ENCODE results near the gene CYP46A1. TPM values are rescaled to one million over a fixed set of nuclear protein-coding genes. Genes with fewer than 3 reads are reported as not detected.

The CYP46A1 gene
- total RNA-seq, 2 experiments from 2014 or later: 0.11 to 0.22 TPM

- H3K9me3 ChIP-seq (ENCODE audit: control insufficient read depth in 1 of 2, insufficient read depth in 1 of 2, low read length in 2 of 2): peaks cover 0 to 8% of the 10 kb centered on the region in 2 experiments
- ATAC-seq (ENCODE audit: poor library complexity): no peak
- CTCF ChIA-PET: no interaction called here
- DNase-seq: no peak
- no peak overlapping the region for H3K27ac Mint-ChIP-seq
- H3K36me3 ChIP-seq (ENCODE audit: insufficient read depth, low read length): no peaks in the 10 kb centered on the region
- POLR2A ChIA-PET: no interaction called here
- H3K27me3 ChIP-seq (ENCODE audit: control insufficient read depth in 1 of 2, insufficient read depth in 2 of 2, low read length in 2 of 2): peaks cover 32 to 48% of the 10 kb centered on the region in 2 experiments
- no peak overlapping the region for H3K27ac ChIP-seq (ENCODE audit: low read depth in 1 of 2, low read length in 2 of 2)
- H3K4me3 Mint-ChIP-seq: no peak overlapping the region
- H3K4me1 Mint-ChIP-seq (ENCODE audit: low read depth): peaks cover 15% of the 10 kb centered on the region
- no peaks in the 10 kb centered on the region for H3K36me3 Mint-ChIP-seq (ENCODE audit: low read depth)
- intact Hi-C loops (cut with DNase I, micrococcal nuclease): no loop called here
- H3K4me3 ChIP-seq (ENCODE audit: low read length): no peak overlapping the region
- H3K4me1 ChIP-seq (ENCODE audit: insufficient read depth, low read length): peaks cover 9% of the 10 kb centered on the region
- TF ChIP-seq CTCF (IDR thresholded peaks at IDR 0.05): no peak
- peaks cover 45% of the 10 kb centered on the region for H3K27me3 Mint-ChIP-seq
- no peaks in the 10 kb centered on the region for H3K9me3 Mint-ChIP-seq
Observed at GRCh38 chr14:99754141-99755067, 70.3 kb downstream of the CYP46A1 start.

- peaks cover 45% of the 10 kb centered on the region for H3K27me3 Mint-ChIP-seq
- H3K4me1 ChIP-seq (ENCODE audit: insufficient read depth, low read length): peaks cover 9% of the 10 kb centered on the region
- H3K9me3 Mint-ChIP-seq: no peaks in the 10 kb centered on the region
- ChIA-PET CTCF (no interaction called here), POLR2A (no interaction called here)
- H3K4me3 Mint-ChIP-seq: no peak overlapping the region
- peaks cover 0 to 8% of the 10 kb centered on the region in 2 experiments for H3K9me3 ChIP-seq (ENCODE audit: control insufficient read depth in 1 of 2, insufficient read depth in 1 of 2, low read length in 2 of 2)
- no peak overlapping the region for H3K27ac Mint-ChIP-seq
- no peaks in the 10 kb centered on the region for H3K36me3 ChIP-seq (ENCODE audit: insufficient read depth, low read length)
- intact Hi-C loops (cut with DNase I, micrococcal nuclease): no loop called here
- H3K4me1 Mint-ChIP-seq (ENCODE audit: low read depth): peaks cover 15% of the 10 kb centered on the region
- DNase-seq (no peak), ATAC-seq (ENCODE audit: poor library complexity) (no peak)
- no peaks in the 10 kb centered on the region for H3K36me3 Mint-ChIP-seq (ENCODE audit: low read depth)
- H3K27ac ChIP-seq (ENCODE audit: low read depth in 1 of 2, low read length in 2 of 2): no peak overlapping the region
- no peak for TF ChIP-seq CTCF (IDR thresholded peaks at IDR 0.05)
- H3K27me3 ChIP-seq (ENCODE audit: control insufficient read depth in 1 of 2, insufficient read depth in 2 of 2, low read length in 2 of 2): peaks cover 32 to 50% of the 10 kb centered on the region in 2 experiments
- no peak overlapping the region for H3K4me3 ChIP-seq (ENCODE audit: low read length)
Observed at GRCh38 chr14:99755068-99755405, 70.9 kb downstream of the CYP46A1 start.

- DNase-seq: no peak
- H3K4me3 ChIP-seq (ENCODE audit: low read length): no peak overlapping the region
- Mint-ChIP-seq H3K27ac (no peak overlapping the region), H3K9me3 (no peaks in the 10 kb centered on the region), H3K27me3 (peaks cover 51% of the 10 kb centered on the region), H3K4me3 (no peak overlapping the region), H3K36me3 (ENCODE audit: low read depth) (no peaks in the 10 kb centered on the region), H3K4me1 (ENCODE audit: low read depth) (peaks cover 15% of the 10 kb centered on the region)
- peaks cover 32 to 47% of the 10 kb centered on the region in 2 experiments for H3K27me3 ChIP-seq (ENCODE audit: control insufficient read depth in 1 of 2, insufficient read depth in 2 of 2, low read length in 2 of 2)
- ChIA-PET POLR2A (no interaction called here), CTCF (no interaction called here)
- H3K4me1 ChIP-seq (ENCODE audit: insufficient read depth, low read length): peaks cover 9% of the 10 kb centered on the region
- intact Hi-C loops (cut with DNase I, micrococcal nuclease): no loop called here
- H3K27ac ChIP-seq (ENCODE audit: low read depth in 1 of 2, low read length in 2 of 2): no peak overlapping the region
- H3K36me3 ChIP-seq (ENCODE audit: insufficient read depth, low read length): no peaks in the 10 kb centered on the region
- no peak for ATAC-seq (ENCODE audit: poor library complexity)
- no peak for TF ChIP-seq CTCF (IDR thresholded peaks at IDR 0.05)
- H3K9me3 ChIP-seq (ENCODE audit: control insufficient read depth in 1 of 2, insufficient read depth in 1 of 2, low read length in 2 of 2): peaks cover 0 to 8% of the 10 kb centered on the region in 2 experiments
Observed at GRCh38 chr14:99755629-99756603, 71.8 kb downstream of the CYP46A1 start.

Measured in CD4-positive, alpha-beta T cell (primary cell).